Neuronal stem cell (in vitro differentiated cells): Measurements from ENCODE around the gene GIPC2.
"Not testable (repeated sequence)": the region's sequence is repeated elsewhere in the genome, so short reads cannot be mapped to it uniquely, and the experiment has no call there.

Experiments used
- DNase-seq: peaks from one replicate; pipeline ENCODE4 v3.0.0-alpha.2; 2013; ENCODE audit warnings: low spot score
- H2AFZ ChIP-seq: one replicate; pipeline ENCODE4 v1.6.1; 2013; ENCODE audit warnings: mild to moderate bottlenecking, low read length, inconsistent platforms
- H2AK5ac ChIP-seq: 2 replicates; pipeline ENCODE4 v1.6.1; 2013; ENCODE audit warnings: low read depth, mild to moderate bottlenecking, inconsistent platforms, low read length, moderate library complexity, mixed read lengths
- H2BK120ac ChIP-seq: 2 replicates; pipeline ENCODE4 v1.6.1; 2013; ENCODE audit warnings: low read depth, mild to moderate bottlenecking, inconsistent platforms, low read length, moderate library complexity, mixed read lengths
- H2BK12ac ChIP-seq: one replicate; pipeline ENCODE4 v1.6.1; 2013; ENCODE audit warnings: low read length, inconsistent platforms
- H2BK15ac ChIP-seq: 2 replicates; pipeline ENCODE4 v1.6.1; 2013; ENCODE audit warnings: mild to moderate bottlenecking, low read length, inconsistent platforms, mixed read lengths
- H2BK5ac ChIP-seq: one replicate; pipeline ENCODE4 v1.6.1; 2013; ENCODE audit warnings: inconsistent platforms, mild to moderate bottlenecking, low read length, moderate library complexity
- H3K14ac ChIP-seq: one replicate; pipeline ENCODE4 v1.6.1; 2013; ENCODE audit warnings: low read length, inconsistent platforms
- H3K18ac ChIP-seq: 2 replicates; pipeline ENCODE4 v1.6.1; 2013; ENCODE audit warnings: low read length, inconsistent platforms
- H3K23ac ChIP-seq: 2 replicates; pipeline ENCODE4 v1.6.1; 2013; ENCODE audit warnings: low read depth, mild to moderate bottlenecking, mixed read lengths, low read length, inconsistent platforms; ENCODE audit not compliant: poor library complexity
- H3K27ac ChIP-seq: replicated peaks from 3 replicates; pipeline ENCODE4 v1.5.1; 2013; ENCODE audit warnings: low read length, inconsistent platforms
- H3K27me3 ChIP-seq, 3 experiments: 2 replicates each; pipeline ENCODE4 v1.6.1; 2013; ENCODE audit warnings: low read length in 3 of 3, mild to moderate bottlenecking in 2 of 3, inconsistent platforms in 1 of 3, low read depth in 1 of 3, mixed read lengths in 1 of 3, moderate library complexity in 1 of 3; ENCODE audit not compliant: control insufficient read depth in 3 of 3, insufficient read depth in 3 of 3
- H3K36me3 ChIP-seq, 2 donors: replicated peaks in 1 of 2; 2 replicates each; pipeline ENCODE4 v1.6.1; 2013; ENCODE audit warnings: low read length in 2 of 2; ENCODE audit not compliant: control insufficient read depth in 2 of 2, insufficient read depth in 2 of 2
- H3K4ac ChIP-seq: 2 replicates; pipeline ENCODE4 v1.6.1; 2013; ENCODE audit warnings: inconsistent platforms, mild to moderate bottlenecking, low read length, moderate library complexity
- H3K4me1 ChIP-seq, 2 donors: 1 replicate in 1 of 2; 2 replicates in 1 of 2; pipeline ENCODE4 v1.6.1; 2013; ENCODE audit warnings: low read length in 2 of 2, low read depth in 1 of 2; ENCODE audit not compliant: control insufficient read depth in 2 of 2, insufficient read depth in 1 of 2
- H3K4me2 ChIP-seq: one replicate; pipeline ENCODE4 v1.6.1; 2013; ENCODE audit warnings: mild to moderate bottlenecking, low read length, inconsistent platforms; ENCODE audit not compliant: insufficient read depth, poor library complexity, severe bottlenecking
- H3K4me3 ChIP-seq, 2 donors: 2 replicates each; pipeline ENCODE4 v1.5.1; 2013; ENCODE audit warnings: low read length in 2 of 2, mild to moderate bottlenecking in 2 of 2, inconsistent platforms in 1 of 2, moderate library complexity in 1 of 2
- H3K79me1 ChIP-seq: one replicate; pipeline ENCODE4 v1.6.1; 2013; ENCODE audit warnings: low read depth, mild to moderate bottlenecking, inconsistent platforms, low read length, moderate library complexity
- H3K9ac ChIP-seq: one replicate; pipeline ENCODE4 v1.6.1; 2013; ENCODE audit warnings: mild to moderate bottlenecking, low read depth, low read length, inconsistent platforms; ENCODE audit not compliant: poor library complexity
- H3K9me3 ChIP-seq, 2 donors: replicated peaks in 1 of 2; 2 replicates each; pipeline versions ENCODE3 to v1.6.1; 2013; ENCODE audit warnings: low read length in 2 of 2, mild to moderate bottlenecking in 2 of 2, inconsistent platforms in 1 of 2, low read depth in 1 of 2, mixed read lengths in 1 of 2, moderate library complexity in 1 of 2; ENCODE audit not compliant: control insufficient read depth in 2 of 2, insufficient read depth in 1 of 2
- H4K8ac ChIP-seq: one replicate; pipeline ENCODE4 v1.6.1; 2013; ENCODE audit warnings: low read depth, mild to moderate bottlenecking, inconsistent platforms, low read length, moderate library complexity
- H4K91ac ChIP-seq: one replicate; pipeline ENCODE4 v1.6.1; 2013; ENCODE audit warnings: low read length, low read depth, mild to moderate bottlenecking, inconsistent platforms; ENCODE audit not compliant: poor library complexity
- WGBS, 2 donors: extraction: QIAGEN DNeasy Blood & Tissue Kit; methylation state at CpG; one replicate each; pipeline ENCODE4 v1.1.7; 2013; ENCODE audit warnings: missing lambda C conversion rate in 2 of 2, mixed read lengths in 1 of 2; ENCODE audit not compliant: insufficient read length in 2 of 2, insufficient replicate concordance in 1 of 2; ENCODE audit errors: extremely low coverage in 2 of 2; 5-methylcytosine and 5-hydroxymethylcytosine counted together

Gene GIPC2

DNA sequence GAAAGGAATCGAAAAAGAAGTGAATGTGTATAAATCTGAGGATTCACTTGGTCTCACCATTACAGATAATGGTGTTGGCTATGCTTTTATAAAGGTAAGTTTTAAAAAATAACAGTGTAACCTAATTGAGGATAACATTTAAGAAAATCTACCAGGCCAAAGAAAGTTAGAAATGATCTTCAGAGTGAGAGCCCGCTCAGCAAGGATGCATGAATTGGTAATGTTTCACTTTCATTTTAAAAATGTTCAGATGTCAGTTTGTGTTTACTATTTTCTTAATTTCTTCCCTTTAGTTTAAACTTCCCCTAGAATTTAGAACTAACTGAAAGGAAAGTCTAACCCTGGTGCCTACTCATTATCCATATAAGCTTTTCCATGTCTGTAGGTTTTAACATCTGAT is 35.0 kb downstream of the GIPC2 start:
- no peak overlapping the region for H2AK5ac ChIP-seq
- peaks cover 0 to 3% (median 0%) of the 10 kb centered on the region in 3 experiments for H3K27me3 ChIP-seq
- no peak overlapping the region for H3K4me2 ChIP-seq
- H3K9ac ChIP-seq = no peak overlapping the region
- no peak overlapping the region for H2BK12ac ChIP-seq
- WGBS, 2 donors = no CpG with 5 or more reads among the region's 2 CpGs
- no peak overlapping the region for H4K8ac ChIP-seq
- H3K14ac ChIP-seq = no peak overlapping the region
- H2BK15ac ChIP-seq = no peak overlapping the region
- H2AFZ ChIP-seq = no peak overlapping the region
- H3K23ac ChIP-seq = no peak overlapping the region
- no peak for DNase-seq
- H3K9me3 ChIP-seq = no peaks in the 10 kb centered on the region
- H3K79me1 ChIP-seq = no peaks in the 10 kb centered on the region
- peaks cover 0 to 5% of the 10 kb centered on the region in 2 donors for H3K4me1 ChIP-seq
- no peak overlapping the region for H2BK120ac ChIP-seq
- H3K36me3 ChIP-seq = no peaks in the 10 kb centered on the region
- H3K27ac ChIP-seq = no peak overlapping the region
- no peak overlapping the region for H2BK5ac ChIP-seq
- H3K4ac ChIP-seq = no peak overlapping the region
- no peak overlapping the region for H3K4me3 ChIP-seq
- H4K91ac ChIP-seq = no peak overlapping the region
- H3K18ac ChIP-seq = no peak overlapping the region

DNA sequence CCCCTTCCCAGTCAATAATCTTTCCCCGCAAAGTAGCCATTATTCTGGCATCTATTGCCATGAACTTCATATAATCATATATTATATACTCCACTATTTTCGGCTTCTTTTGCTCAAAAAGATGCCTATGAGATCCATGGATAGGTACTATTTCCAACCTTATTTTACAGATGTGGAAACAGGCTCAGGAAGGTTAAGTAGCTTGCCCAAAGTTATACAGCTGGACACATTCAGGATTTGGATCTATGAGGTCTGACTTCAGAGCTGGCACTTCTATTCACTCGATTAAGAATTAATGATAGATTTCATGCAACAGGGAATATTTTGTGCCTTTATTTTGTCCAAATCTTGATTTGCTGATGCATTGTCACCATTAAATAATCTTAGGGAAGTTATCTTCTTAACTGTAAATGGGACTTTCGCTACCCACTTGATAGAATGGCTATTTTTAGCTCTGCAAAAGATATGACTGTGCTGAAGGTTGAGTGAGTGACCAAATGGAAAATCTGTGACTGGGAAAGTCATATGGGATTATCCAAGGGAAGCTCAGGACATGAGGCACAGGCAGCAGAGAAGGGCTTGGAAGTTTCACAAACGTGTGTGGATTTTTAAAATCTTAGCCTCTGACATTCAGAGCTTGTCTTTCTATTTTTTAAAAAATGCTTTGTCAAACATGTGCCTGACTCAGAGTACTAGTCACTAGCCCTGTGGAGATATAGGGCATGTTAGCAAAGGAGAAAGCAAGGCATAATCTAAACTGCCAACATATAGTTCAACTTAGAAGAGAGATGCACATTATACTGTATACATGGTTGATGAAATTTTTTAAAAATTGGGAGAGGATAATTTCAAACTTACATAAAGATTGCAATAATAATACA is 36.5 kb downstream of the GIPC2 start:
- no peak overlapping the region for H2AK5ac ChIP-seq
- H3K14ac ChIP-seq = no peak overlapping the region
- no peak overlapping the region for H3K18ac ChIP-seq
- H2BK120ac ChIP-seq = no peak overlapping the region
- H3K27me3 ChIP-seq = peaks cover 0 to 3% (median 0%) of the 10 kb centered on the region in 3 experiments
- H3K4me2 ChIP-seq = no peak overlapping the region
- DNase-seq = no peak
- H3K36me3 ChIP-seq = no peaks in the 10 kb centered on the region
- no peak overlapping the region for H3K4ac ChIP-seq
- H2BK12ac ChIP-seq = no peak overlapping the region
- H3K9ac ChIP-seq = no peak overlapping the region
- H3K9me3 ChIP-seq = no peaks in the 10 kb centered on the region
- no peak overlapping the region for H3K23ac ChIP-seq
- WGBS, 2 donors = no CpG with 5 or more reads among the region's 5 CpGs
- H3K4me1 ChIP-seq = peaks cover 0 to 5% of the 10 kb centered on the region in 2 donors
- no peak overlapping the region for H4K91ac ChIP-seq
- no peak overlapping the region for H2AFZ ChIP-seq
- H2BK15ac ChIP-seq = no peak overlapping the region
- H3K79me1 ChIP-seq = no peaks in the 10 kb centered on the region
- no peak overlapping the region for H3K27ac ChIP-seq
- H3K4me3 ChIP-seq = no peak overlapping the region
- H4K8ac ChIP-seq = no peak overlapping the region
- no peak overlapping the region for H2BK5ac ChIP-seq

- not testable (repeated sequence) for H3K18ac ChIP-seq, H3K4me3 ChIP-seq, H2BK120ac ChIP-seq, H3K14ac ChIP-seq, H2BK5ac ChIP-seq, H4K91ac ChIP-seq, H4K8ac ChIP-seq, H3K4ac ChIP-seq, H3K4me2 ChIP-seq, H3K79me1 ChIP-seq, H3K9me3 ChIP-seq, H3K27me3 ChIP-seq, H2BK12ac ChIP-seq, H3K27ac ChIP-seq, H2AFZ ChIP-seq, H3K4me1 ChIP-seq, H2AK5ac ChIP-seq, H3K23ac ChIP-seq, H2BK15ac ChIP-seq, H3K36me3 ChIP-seq, DNase-seq, H3K9ac ChIP-seq
These were observed 38.9 kb downstream of the GIPC2 start for GRCh38 chr1:78084639-78085038.

GRCh38 chr1:78086697-78087096 is 40.9 kb downstream of the GIPC2 start:
- Histone ChIP-seq H3K18ac (no peak overlapping the region), H3K9me3 (no peaks in the 10 kb centered on the region), H3K36me3 (no peaks in the 10 kb centered on the region), H2BK5ac (no peak overlapping the region), H2BK12ac (no peak overlapping the region), H2BK15ac (no peak overlapping the region), H2AFZ (no peak overlapping the region), H3K4me3 (no peak overlapping the region), H2AK5ac (no peak overlapping the region), H3K4me1 (no peaks in the 10 kb centered on the region), H4K91ac (no peak overlapping the region), H4K8ac (no peak overlapping the region), H3K4ac (no peak overlapping the region), H2BK120ac (no peak overlapping the region), H3K4me2 (no peak overlapping the region), H3K79me1 (no peaks in the 10 kb centered on the region), H3K27me3 (peaks cover 0 to 3% (median 0%) of the 10 kb centered on the region in 3 experiments), H3K14ac (no peak overlapping the region), H3K23ac (no peak overlapping the region), H3K9ac (no peak overlapping the region), H3K27ac (no peak overlapping the region)
- WGBS, 2 donors = no CpG with 5 or more reads among the region's 1 CpG
- no peak for DNase-seq
